SK-N-MC (cell line): Measurements from ENCODE around the gene CCDC3.

Source experiments
- DNase-seq: peaks from one replicate; pipeline ENCODE4 v3.0.0-alpha.2; 2011; ENCODE audit warnings: low read depth, low spot score
- H3K27ac ChIP-seq: fragments of 200-600 bp; sonication (generic); 2 replicates; pipeline ENCODE4 v1.5.1; 2016; ENCODE audit warnings: mixed run types
- H3K36me3 ChIP-seq: fragments of 200-600 bp; sonication (generic); 2 replicates; pipeline ENCODE4 v1.6.1; 2017; ENCODE audit warnings: antibody characterized with exemption, low read length, mixed read lengths; ENCODE audit not compliant: insufficient read depth
- H3K4me3 ChIP-seq: fragments of 200-600 bp; sonication (generic); 2 replicates; pipeline ENCODE4 v1.5.1; 2016
- H3K9ac ChIP-seq: fragments of 200-600 bp; sonication (generic); 2 replicates; pipeline ENCODE4 v1.8.0; 2017; ENCODE audit warnings: mixed run types, mixed read lengths; ENCODE audit not compliant: insufficient read length
- H3K9me3 ChIP-seq: fragments of 200-600 bp; sonication (generic); 2 replicates; pipeline ENCODE4 v1.6.1; 2017; ENCODE audit warnings: low read depth, mild to moderate bottlenecking, antibody characterized with exemption, low read length, moderate library complexity, mixed read lengths
- EZH2 ChIP-seq: fragments of 200-600 bp; sonication (generic); IDR thresholded peaks from one replicate; pipeline ENCODE4 v1.6.1; 2017; ENCODE audit warnings: antibody characterized with exemption
- FOXP2 ChIP-seq: optimal IDR thresholded peaks from 2 replicates; pipeline ENCODE3; 2011; ENCODE audit warnings: mild to moderate bottlenecking, moderate library complexity; ENCODE audit not compliant: insufficient read depth; ENCODE audit errors: extremely low read length, control extremely low read depth
- POLR2AphosphoS5 ChIP-seq: IDR thresholded peaks from 2 replicates; pipeline ENCODE4 v1.6.1; 2012; ENCODE audit warnings: mild to moderate bottlenecking, low read depth, low read length, borderline replicate concordance

Gene CCDC3

DNA sequence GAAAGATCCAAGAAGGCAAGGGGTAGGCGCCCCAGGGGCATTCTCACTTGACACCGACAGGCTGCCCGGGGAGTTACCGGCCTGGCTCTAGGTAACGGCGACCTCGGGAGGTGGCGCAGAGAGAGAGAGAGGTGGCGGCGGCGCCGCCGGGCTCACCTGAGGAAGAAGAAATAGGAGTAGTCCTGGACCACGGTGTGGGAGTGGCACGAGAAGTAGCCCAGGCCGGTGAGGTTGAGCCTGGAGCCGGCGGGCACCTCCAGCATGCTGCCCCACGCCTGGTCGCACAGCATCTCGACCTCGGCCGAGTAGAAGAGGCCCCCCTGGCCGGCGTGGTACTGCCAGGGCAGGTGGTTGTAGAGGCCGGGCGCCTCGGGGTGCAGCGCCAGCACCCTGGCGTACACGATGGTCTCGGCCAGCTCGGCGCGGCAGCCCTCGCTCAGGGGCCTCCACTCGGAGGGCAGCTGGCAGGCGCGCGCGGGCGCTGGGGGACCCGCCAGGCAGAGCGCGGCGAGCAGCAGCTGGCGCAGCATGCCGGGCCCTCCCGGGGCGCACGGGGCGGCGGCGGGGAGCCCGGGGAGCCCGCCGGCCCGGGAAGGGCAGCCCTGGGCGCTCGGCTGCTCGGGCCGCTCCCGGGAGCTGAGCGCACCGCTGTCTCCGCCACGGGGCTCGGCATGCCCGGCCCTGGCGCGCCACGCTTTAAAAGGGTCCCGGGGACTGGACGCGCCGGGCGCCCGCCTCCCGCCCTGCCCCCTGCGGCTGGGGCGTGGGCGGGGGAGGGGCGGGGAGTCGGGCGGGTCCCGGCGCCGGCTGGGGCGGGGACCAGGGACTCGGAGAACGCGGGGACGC lies at the start of gene CCDC3:
TSS of gene CCDC3 (minus strand) at position 673 of the 846 bp plus-strand sequence. CDS start at position 530, 143 bp downstream.
- H3K9ac ChIP-seq, result no peak within 1 kb of the TSS
- H3K4me3 ChIP-seq, result peak within 1 kb of the TSS; percentile 47
- H3K36me3 ChIP-seq, result no peaks in the 10 kb centered on the region
- no peak for TF ChIP-seq FOXP2
- TF ChIP-seq POLR2AphosphoS5, result no peak
- TF ChIP-seq EZH2, result no peak
- H3K9me3 ChIP-seq, result no peaks in the 10 kb centered on the region
- no peak within 1 kb of the TSS for H3K27ac ChIP-seq
- DNase-seq, result no peak

DNA sequence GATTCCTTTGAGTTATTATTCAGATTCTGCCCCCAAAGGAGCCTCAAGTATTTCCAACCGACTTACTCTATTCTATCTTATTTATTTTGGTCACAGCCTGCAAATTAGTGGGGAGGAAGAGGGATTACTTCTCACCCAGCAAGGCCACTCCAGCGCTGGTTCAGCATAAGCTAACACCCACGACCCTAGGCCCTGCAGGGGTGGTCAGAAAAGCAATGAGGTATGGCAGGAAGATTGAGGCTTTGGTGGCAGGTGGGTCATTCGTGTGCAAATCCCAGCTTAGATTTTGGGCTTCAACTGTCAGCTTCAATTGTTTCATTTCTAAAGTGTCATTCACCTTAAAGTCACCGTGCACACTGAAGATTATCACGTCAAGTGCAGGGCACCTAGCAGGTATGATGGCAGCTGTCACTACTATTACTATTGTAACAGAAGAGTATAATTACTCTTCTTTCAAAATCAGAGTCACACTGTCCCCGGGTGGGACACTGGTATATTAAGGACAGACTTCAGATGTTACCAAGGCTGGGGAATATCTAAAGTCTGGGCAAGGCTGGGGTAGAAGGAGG lies 49.7 kb upstream of the CCDC3 start:
- no peak overlapping the region for H3K4me3 ChIP-seq
- H3K27ac ChIP-seq, result no peak overlapping the region
- DNase-seq, result no peak
- H3K36me3 ChIP-seq, result no peaks in the 10 kb centered on the region
- no peak overlapping the region for H3K9ac ChIP-seq
- TF ChIP-seq FOXP2 (no peak), EZH2 (no peak), POLR2AphosphoS5 (no peak)
- H3K9me3 ChIP-seq, result no peaks in the 10 kb centered on the region

DNA sequence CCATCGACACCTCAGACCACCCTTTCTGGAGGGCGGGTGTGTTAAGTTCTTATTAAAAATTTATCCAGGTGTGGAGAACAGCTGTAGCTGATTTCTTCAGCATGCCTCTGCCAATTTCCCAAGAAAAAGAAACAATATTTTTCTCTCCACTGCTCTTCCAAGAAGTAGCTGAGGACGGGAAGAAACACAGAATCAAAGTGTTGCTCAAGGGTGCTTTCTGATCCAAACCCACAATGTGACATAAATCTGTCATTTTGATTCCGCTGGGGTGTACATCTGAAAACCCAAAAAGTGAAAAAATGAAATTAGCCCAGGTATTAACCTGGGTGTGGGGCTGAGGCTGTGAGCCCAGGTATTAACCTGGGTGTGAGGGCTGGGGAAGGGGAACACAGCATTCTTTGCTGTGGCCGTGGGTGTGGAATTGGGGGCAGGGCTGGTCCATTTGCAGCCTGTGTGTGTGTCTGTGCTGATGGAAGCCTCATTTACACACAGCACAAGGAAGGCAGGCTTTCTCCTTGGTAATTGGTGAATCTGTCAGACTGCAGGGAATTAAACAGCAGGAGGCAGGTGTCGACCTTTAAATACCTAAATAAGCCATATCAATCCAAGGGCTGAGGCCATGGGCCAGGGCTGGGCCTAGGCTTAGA lies 48.4 kb upstream of the CCDC3 start:
- H3K9ac ChIP-seq, result no peak overlapping the region
- no peak overlapping the region for H3K27ac ChIP-seq
- DNase-seq, result no peak
- TF ChIP-seq FOXP2, result no peak
- TF ChIP-seq POLR2AphosphoS5, result no peak
- no peak for TF ChIP-seq EZH2
- no peaks in the 10 kb centered on the region for H3K9me3 ChIP-seq
- no peak overlapping the region for H3K4me3 ChIP-seq
- H3K36me3 ChIP-seq, result no peaks in the 10 kb centered on the region

DNA sequence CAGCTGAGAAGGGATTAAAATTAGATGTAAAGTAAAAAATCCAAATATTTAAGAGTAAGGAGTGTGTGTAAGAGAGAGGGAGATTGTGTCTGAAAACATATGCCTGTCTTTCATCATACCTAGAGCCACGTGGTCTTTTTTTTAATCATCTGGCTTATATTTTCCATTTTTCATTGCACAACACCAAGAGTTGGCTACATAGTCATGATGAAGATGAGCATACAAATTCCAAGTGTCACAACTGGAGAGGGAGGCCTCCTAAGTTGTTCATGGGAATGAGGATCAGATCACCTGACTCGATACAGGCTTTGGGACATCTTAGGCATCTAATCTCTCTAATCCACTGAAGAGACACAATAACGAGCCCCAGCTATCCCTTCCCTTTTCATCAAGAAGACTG lies 47.2 kb upstream of the CCDC3 start:
- Histone ChIP-seq H3K9ac (no peak overlapping the region), H3K9me3 (no peaks in the 10 kb centered on the region), H3K27ac (no peak overlapping the region), H3K36me3 (no peaks in the 10 kb centered on the region), H3K4me3 (no peak overlapping the region)
- no peak for DNase-seq
- no peak for TF ChIP-seq POLR2AphosphoS5
- no peak for TF ChIP-seq FOXP2
- no peak for TF ChIP-seq EZH2

DNA sequence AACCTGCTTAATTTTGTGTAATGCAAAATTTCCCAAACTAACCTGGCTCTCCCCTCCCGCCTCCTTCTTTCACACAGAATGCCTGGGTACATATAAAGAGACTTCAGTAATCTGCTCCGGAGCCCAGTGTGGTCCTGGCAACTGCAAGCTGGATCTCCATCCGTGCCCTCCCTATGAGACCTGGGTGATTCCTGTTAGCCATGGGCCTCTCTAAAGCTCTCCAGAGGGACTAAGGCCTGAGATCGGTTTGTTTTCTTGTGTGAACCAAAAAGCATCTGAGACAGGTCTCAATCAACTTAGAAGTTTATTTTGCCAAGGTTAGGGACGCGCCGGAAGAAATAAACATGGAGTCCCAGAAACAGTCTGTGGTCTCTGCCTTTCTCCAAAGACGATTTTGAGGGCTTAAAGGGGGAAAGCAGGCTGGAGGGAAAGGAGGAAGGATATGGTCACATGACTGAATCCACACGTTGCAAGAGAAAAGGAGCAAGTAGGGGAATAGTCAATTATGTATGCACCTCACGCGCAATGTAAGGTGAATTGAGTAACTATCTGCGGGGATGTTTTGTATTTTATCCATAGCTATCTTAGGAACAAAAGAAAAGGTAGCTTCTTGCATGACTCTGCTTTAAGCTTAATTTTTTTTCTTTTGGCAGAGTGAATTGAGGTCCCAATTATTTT lies 46.2 kb upstream of the CCDC3 start:
- H3K9me3 ChIP-seq, result no peaks in the 10 kb centered on the region
- H3K4me3 ChIP-seq, result no peak overlapping the region
- no peaks in the 10 kb centered on the region for H3K36me3 ChIP-seq
- DNase-seq, result no peak
- no peak overlapping the region for H3K9ac ChIP-seq
- H3K27ac ChIP-seq, result no peak overlapping the region
- TF ChIP-seq EZH2 (no peak), POLR2AphosphoS5 (no peak), FOXP2 (no peak)

DNA sequence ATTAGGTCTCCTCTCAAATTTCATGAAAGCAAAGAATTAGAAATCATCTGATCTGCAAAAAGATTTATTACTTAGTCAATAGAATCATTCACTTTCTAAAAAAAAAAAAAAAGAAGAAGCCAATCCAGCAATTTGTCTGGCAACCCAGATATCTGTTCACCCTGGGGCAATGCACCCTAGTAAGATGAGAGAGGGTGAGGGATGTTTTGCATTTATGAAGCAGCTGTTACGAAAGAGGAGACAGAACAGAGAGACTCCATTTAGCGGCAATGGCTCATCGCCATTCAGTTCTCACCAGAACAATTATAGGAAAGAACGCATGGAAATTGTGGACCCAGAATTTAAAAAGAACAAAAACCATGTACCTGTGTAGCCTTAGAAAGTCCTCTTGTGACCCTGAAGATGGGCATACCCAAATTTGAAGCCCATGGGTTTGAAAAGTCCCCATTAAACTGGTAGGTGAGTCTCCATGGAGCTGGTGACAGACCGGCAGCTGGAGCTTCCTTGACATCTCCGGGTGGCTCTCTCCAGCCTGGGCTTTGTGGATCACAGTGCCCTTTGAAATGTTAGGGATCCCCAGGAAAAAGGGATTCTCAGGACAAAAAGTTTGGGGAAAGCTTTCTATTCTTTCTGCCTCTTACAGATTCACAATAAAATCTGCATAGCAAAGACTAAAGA lies 45.5 kb upstream of the CCDC3 start:
- H3K9me3 ChIP-seq, result no peaks in the 10 kb centered on the region
- H3K9ac ChIP-seq, result no peak overlapping the region
- TF ChIP-seq POLR2AphosphoS5, result no peak
- TF ChIP-seq EZH2, result no peak
- no peak for TF ChIP-seq FOXP2
- no peaks in the 10 kb centered on the region for H3K36me3 ChIP-seq
- DNase-seq, result peak; percentile 1
- no peak overlapping the region for H3K4me3 ChIP-seq
- H3K27ac ChIP-seq, result no peak overlapping the region

DNA sequence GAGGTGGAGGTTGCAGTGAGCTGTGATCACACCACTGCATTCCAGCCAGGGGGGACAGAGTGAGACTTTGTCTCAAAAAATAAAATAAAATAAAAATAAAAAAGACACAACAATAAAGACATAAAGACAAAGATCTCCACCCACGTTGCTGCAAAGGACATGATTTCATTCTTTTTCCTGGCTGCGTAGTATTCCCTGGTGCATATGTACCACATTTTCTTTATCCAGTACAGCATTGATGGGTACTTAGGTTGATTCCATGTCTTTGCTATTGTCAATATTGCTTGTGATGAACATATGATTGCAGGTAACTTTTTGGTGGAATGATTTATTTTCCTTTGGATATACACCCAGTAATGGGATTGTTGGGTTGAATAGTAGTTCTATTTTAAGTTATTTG lies 42.0 kb upstream of the CCDC3 start:
- H3K36me3 ChIP-seq, result no peaks in the 10 kb centered on the region
- no peak overlapping the region for H3K27ac ChIP-seq
- no peak for DNase-seq
- H3K9ac ChIP-seq, result no peak overlapping the region
- no peaks in the 10 kb centered on the region for H3K9me3 ChIP-seq
- H3K4me3 ChIP-seq, result no peak overlapping the region
- no peak for TF ChIP-seq EZH2
- no peak for TF ChIP-seq FOXP2
